ENCODE data around the gene EIF2S1.
"Not testable (repeated sequence)": the region's sequence is repeated elsewhere in the genome, so short reads cannot be mapped to it uniquely, and the experiment has no call there.

Gene EIF2S1

DNA sequence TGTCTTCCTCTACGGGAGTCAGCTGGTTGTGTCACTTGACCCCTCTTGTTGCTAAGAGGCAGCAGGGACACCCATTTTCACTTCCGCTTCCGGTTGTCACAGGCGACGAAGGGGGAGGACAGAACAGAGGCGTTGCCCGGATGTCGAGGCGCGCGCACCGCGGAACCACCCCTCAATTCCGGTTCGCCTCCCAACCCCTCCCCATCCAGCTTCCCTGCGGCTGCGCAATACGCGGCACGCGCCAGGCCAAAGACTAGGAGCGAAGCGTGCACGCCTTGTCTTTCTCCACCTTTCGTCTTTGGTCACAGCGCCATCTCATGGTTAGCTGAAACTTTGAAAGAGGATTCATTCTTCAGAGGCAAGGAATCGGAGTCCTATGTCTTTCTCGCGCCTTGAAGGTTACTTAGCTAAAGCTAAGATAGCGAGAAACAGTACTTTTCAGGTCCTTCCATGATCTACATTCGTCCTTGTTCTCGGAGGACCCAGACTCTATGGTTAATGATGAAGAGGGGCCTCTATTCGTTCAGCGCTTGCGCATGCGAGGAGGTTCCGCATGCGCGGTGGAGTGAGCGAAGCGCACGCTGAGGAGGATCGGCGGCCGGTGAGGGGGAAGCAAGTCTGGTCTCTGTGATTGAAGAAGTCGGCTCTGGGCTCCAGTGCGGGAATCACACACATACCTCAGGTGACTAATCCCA lies at the start of gene EIF2S1, which contains the start of gene ATP6V1D:
TSS of gene EIF2S1 (plus strand) at position 554 of the 695 bp plus-strand sequence. CDS start 4,440 bp downstream, outside the sequence.
TSS of gene ATP6V1D (minus strand) at position 30 of the 695 bp plus-strand sequence. CDS start 106 bp downstream, outside the sequence.
- H3K4me1 Mint-ChIP-seq, result peaks cover 61% of the 10 kb centered on the region
- peak within 1 kb of the TSS; percentile 95 to 96 for H3K4me3 Mint-ChIP-seq
- peak; percentile 99 to 100 for DNase-seq
- ATAC-seq, result peak; percentile 95
- peak within 1 kb of the TSS; percentile 97 to 99 for H3K27ac Mint-ChIP-seq
- H3K9me3 Mint-ChIP-seq, result no peaks in the 10 kb centered on the region
- no peaks in the 10 kb centered on the region for H3K27me3 Mint-ChIP-seq

DNA sequence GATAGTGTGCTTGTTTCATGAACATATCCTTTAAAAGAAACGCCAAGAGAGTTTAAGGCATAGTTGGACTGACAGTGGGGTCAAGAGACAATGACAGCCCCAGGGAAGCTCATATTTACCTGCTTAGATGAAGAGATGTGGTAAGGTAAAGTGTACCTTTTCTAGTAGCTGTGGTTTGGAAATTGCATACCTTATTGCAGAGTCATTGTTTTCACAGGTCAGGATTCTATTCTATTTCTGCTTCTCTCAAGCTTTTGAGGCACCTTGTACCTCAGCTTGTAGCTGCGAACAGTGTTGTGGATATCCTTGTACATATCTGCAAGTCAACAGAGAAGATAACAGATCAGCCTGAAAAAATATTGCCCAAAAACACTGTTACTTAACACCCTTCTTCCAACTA lies 48.3 kb upstream of the EIF2S1 start:
- no peak for ATAC-seq
- Mint-ChIP-seq H3K9me3 (no peaks in the 10 kb centered on the region), H3K4me1 (no peaks in the 10 kb centered on the region), H3K27ac (no peak overlapping the region), H3K4me3 (no peak overlapping the region), H3K27me3 (no peaks in the 10 kb centered on the region)
- DNase-seq, result no peak

DNA sequence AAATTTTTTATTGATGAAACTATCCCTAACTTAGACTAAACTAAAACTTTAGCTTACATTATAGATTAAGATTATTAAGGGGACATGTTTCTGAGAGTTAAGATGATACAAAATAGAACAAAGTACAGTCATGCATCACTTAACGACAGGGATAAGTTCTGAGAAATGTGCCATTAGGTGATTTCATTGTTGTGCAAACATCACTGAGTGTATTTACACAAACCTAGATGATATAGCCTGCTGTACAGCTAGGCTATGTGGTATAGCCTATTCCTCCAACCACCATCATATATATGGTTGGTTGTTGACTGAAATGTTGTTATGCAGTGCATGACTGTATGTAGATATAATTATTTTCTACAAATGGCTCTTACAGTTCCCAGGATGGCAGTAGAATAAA lies 47.0 kb upstream of the EIF2S1 start:
- H3K4me1 Mint-ChIP-seq, result no peaks in the 10 kb centered on the region
- H3K4me3 Mint-ChIP-seq, result no peak overlapping the region
- DNase-seq, result no peak
- ATAC-seq, result no peak
- H3K27me3 Mint-ChIP-seq, result no peaks in the 10 kb centered on the region
- H3K27ac Mint-ChIP-seq, result no peak overlapping the region
- no peaks in the 10 kb centered on the region for H3K9me3 Mint-ChIP-seq

DNA sequence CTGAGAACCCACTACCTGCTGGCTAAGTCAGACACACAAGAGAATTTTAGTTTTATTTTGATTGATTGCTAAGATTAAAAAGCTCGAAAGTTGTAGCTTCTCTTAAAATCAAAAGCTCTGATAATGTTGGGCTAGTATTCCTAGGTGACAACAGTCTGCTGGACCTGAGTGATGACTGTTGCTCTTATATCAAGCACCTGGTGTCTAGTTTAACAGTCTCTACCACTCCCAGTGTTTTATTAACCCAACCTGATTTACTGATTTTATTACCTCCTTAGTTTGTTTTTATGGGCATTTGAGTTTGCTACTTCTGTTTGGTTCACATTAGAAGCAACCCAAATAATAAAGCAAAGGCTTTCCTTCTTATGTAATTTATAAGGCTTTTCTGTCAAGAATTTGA lies 42.3 kb upstream of the EIF2S1 start:
- no peak for DNase-seq
- Mint-ChIP-seq H3K9me3 (no peaks in the 10 kb centered on the region), H3K27ac (no peak overlapping the region), H3K4me3 (no peak overlapping the region), H3K27me3 (no peaks in the 10 kb centered on the region), H3K4me1 (no peaks in the 10 kb centered on the region)
- no peak for ATAC-seq

DNA sequence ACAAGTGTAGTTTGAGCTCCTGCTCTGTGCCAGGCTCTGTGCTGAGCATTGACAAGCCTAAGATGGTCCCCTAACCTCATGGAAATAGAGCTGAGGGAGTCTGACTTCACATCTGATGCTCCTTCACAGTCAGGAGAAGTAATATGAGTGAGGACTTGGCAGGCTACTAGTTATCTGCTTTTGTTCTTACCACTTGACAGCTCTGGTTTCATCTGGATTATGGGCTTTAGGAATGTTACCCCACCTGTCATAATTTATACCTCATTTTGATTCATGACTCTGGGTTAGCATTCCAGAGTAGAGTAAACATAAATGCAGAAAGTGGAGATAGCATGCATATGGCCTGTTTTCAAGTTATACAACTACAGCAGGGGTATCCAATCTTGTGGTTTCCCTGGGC lies 41.0 kb upstream of the EIF2S1 start:
- no peaks in the 10 kb centered on the region for H3K4me1 Mint-ChIP-seq
- no peak overlapping the region for H3K4me3 Mint-ChIP-seq
- H3K9me3 Mint-ChIP-seq, result no peaks in the 10 kb centered on the region
- no peak for ATAC-seq
- peak overlapping the region in 1 of 2 donors; percentile 80 for H3K27ac Mint-ChIP-seq
- H3K27me3 Mint-ChIP-seq, result no peaks in the 10 kb centered on the region
- no peak for DNase-seq

DNA sequence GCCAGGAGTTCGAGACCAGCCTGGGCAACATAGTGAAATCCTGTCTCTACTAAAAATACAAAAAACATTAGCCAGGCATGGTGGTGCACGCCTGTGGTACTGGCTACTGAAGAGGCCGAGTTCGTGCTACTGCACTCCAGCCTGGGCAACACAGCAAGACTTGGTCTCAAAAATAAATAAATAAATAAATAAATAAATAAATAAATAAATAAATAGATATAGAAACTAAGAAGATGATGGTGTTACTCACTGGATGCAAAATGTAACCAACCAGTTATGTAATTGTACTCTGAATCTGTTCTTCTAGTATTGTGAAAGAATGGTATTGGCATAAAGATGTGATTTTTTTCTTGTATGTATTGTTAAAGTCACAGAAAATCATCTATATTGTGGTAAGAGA lies 30.5 kb upstream of the EIF2S1 start:
- not testable (repeated sequence) for ATAC-seq, H3K4me3 Mint-ChIP-seq, H3K27ac Mint-ChIP-seq, DNase-seq, H3K9me3 Mint-ChIP-seq, H3K27me3 Mint-ChIP-seq, H3K4me1 Mint-ChIP-seq

DNA sequence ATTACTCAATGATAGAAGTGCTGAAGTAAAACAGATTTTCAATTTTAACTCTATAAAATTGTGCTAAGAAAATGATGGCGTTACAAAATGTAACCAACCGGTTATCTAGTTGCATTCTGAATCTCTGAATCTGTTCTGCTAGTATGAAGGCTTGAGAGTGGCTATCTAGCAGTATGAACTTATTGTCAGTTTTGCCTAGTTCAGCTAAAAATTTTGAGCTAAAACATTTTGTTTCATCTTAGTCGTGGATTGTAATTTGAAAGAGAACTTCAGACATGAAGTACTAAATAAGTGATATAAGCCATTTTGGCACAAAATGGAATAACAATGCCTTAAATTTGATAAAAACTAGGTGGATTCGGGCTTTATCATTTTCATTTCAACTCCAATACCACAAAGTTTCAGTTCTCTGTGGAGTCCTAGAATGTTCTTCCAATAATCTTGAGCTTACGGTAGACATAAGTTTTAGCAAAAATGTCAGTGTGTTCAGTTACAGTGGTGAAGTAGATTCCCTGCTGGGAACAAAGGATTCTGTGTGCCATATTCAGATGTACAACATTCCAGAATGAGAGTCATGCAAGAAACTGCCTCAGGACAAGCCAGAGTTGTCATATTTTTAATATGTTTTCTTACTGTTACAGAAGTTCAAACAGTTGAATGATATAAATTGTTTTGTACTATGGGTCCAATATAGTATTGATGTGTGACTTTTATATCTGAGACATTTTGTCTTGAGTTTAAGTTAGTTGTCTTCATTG lies 28.6 kb upstream of the EIF2S1 start:
- no peaks in the 10 kb centered on the region for H3K27me3 Mint-ChIP-seq
- H3K4me3 Mint-ChIP-seq, result no peak overlapping the region
- H3K27ac Mint-ChIP-seq, result no peak overlapping the region
- H3K9me3 Mint-ChIP-seq, result no peaks in the 10 kb centered on the region
- no peak for DNase-seq
- no peak for ATAC-seq
- H3K4me1 Mint-ChIP-seq, result no peaks in the 10 kb centered on the region

DNA sequence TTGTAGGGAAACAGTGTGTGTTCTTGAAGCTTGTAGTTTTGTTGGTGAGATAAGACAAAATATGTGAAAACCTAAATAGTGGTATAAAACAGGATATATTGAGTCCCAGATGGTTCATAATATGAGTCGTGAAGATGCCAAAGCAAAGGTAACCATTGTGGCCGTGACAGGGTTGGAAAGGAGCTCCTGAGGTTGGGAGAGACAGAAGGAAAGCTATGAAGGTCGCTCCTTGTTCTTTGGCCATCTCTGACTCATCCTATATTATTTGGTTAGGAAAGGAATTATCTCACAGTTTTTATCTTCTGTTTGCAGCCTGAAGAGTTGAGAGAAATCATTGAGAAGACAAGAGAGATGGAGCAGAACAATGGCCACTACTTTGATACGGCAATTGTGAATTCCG lies 27.7 kb upstream of the EIF2S1 start:
- ATAC-seq (no peak), DNase-seq (no peak)
- no peak overlapping the region for H3K27ac Mint-ChIP-seq
- no peaks in the 10 kb centered on the region for H3K4me1 Mint-ChIP-seq
- H3K4me3 Mint-ChIP-seq, result no peak overlapping the region
- H3K9me3 Mint-ChIP-seq, result no peaks in the 10 kb centered on the region
- H3K27me3 Mint-ChIP-seq, result no peaks in the 10 kb centered on the region

DNA sequence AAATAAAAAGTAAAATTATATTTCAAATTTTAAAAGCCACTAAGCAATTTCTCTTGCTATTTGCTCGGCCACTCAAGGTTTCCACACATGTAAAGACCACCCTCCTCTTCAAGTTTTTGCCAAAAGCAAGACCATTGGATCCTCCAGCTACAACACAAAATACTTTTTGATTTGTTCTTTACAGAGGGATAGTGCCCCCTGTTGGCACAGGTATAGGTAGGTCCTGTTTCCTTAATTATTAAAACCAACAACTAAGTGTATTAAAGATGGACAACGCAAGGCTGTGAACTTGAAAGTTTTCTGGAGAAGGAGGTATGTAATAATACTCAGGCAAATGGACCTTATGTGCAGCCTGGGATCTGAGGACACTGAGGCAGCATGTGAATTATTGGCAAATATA lies 24.3 kb upstream of the EIF2S1 start:
- no peaks in the 10 kb centered on the region for H3K27me3 Mint-ChIP-seq
- no peaks in the 10 kb centered on the region for H3K9me3 Mint-ChIP-seq
- no peak overlapping the region for H3K4me3 Mint-ChIP-seq
- DNase-seq (no peak), ATAC-seq (no peak)
- no peak overlapping the region for H3K27ac Mint-ChIP-seq
- no peaks in the 10 kb centered on the region for H3K4me1 Mint-ChIP-seq

DNA sequence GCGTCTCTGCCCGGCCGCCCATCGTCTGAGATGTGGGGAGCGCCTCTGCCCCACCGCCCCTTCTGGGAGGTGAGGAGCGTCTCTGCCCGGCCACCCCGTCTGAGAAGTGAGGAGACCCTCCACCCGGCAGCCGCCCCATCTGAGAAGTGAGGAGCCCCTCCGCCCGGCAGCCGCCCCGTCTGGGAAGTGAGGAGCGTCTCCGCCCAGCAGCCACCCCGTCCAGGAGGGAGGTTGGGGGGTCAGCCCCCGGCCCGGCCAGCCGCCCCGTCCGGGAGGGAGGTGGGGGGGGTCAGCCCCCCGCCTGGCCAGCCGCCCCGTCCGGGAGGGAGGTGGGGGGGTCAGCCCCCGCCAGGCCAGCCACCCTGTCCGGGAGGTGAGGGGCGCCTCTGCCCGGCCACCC lies 18.9 kb upstream of the EIF2S1 start:
- not testable (repeated sequence) for H3K4me3 Mint-ChIP-seq, H3K27me3 Mint-ChIP-seq, H3K27ac Mint-ChIP-seq, H3K4me1 Mint-ChIP-seq, ATAC-seq, DNase-seq, H3K9me3 Mint-ChIP-seq

DNA sequence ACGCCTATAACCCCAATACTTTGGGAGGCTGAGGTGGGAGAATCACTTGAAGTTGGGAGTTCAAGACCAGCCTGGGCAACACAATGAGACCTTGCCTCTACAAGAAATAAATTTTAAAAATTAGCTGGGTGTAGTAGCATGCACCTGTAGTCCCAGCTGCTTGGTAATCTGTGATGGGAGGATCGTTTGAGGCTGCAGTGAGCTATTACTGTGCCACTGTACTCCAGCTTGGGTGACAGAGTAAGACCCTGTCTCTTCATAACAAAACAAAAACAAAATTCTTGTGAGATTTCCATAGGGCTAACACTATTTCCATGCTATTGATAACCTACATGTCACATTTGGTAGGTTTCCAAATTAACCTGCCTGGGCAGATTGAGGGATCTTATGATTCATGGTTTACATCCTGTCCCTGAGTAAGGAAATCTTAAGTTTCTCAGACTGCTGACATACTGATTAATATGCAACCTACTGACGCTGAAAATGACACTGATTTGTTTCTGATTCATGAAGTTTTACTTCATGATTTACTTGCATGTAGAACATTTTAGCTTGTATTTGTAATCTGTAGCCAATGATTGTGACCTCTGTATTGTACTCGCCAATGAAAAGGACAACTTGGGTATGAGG lies 16.4 kb upstream of the EIF2S1 start:
- ATAC-seq (no peak), DNase-seq (no peak)
- Mint-ChIP-seq H3K4me1 (no peaks in the 10 kb centered on the region), H3K27me3 (no peaks in the 10 kb centered on the region), H3K9me3 (no peaks in the 10 kb centered on the region), H3K27ac (peak overlapping the region in 1 of 2 donors; percentile 15), H3K4me3 (no peak overlapping the region)

DNA sequence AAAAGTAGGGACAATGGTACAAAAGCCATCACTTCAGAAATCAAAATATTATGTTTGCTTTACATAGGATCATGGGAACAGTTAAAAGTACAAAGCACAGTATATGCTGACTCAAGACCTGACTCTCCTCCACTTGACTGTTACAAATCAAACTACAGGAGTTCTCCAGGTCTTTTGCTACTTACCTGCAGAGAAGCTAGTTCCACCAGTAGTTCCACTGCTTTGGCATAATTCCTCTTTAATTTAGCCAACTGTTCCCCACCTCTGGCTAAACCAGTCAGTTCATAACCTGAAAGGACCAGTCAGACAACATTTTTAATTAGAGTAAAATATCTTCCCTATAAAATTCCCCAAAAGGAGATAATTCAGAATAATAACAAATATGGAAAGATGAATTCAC lies 14.5 kb upstream of the EIF2S1 start:
- H3K27ac Mint-ChIP-seq, result no peak overlapping the region
- H3K4me3 Mint-ChIP-seq, result no peak overlapping the region
- ATAC-seq (no peak), DNase-seq (no peak)
- no peaks in the 10 kb centered on the region for H3K9me3 Mint-ChIP-seq
- no peaks in the 10 kb centered on the region for H3K4me1 Mint-ChIP-seq
- H3K27me3 Mint-ChIP-seq, result no peaks in the 10 kb centered on the region

DNA sequence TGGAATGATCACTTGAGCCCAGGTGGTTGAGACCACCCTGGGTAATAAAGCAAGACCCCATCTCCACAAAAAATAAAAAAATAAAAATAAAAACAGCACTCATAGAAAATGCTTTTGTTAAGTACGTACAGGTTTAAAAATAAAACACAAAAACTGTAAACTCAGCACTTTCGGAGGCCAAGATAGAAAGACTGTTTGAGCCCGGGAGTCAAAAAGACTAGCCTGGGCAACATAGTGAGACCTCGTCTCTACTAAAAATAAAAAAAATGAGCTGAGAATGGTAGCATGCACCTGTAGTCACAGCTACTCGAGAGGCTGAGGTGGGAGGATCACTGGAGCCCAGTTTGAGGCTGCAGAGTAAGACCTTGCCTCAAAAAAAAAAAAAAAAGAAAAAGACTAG lies 8.1 kb upstream of the EIF2S1 start:
- peaks cover 6% of the 10 kb centered on the region for H3K4me1 Mint-ChIP-seq
- no peak overlapping the region for H3K27ac Mint-ChIP-seq
- ATAC-seq, result no peak
- no peaks in the 10 kb centered on the region for H3K9me3 Mint-ChIP-seq
- DNase-seq, result no peak
- no peak overlapping the region for H3K4me3 Mint-ChIP-seq
- H3K27me3 Mint-ChIP-seq, result no peaks in the 10 kb centered on the region

DNA sequence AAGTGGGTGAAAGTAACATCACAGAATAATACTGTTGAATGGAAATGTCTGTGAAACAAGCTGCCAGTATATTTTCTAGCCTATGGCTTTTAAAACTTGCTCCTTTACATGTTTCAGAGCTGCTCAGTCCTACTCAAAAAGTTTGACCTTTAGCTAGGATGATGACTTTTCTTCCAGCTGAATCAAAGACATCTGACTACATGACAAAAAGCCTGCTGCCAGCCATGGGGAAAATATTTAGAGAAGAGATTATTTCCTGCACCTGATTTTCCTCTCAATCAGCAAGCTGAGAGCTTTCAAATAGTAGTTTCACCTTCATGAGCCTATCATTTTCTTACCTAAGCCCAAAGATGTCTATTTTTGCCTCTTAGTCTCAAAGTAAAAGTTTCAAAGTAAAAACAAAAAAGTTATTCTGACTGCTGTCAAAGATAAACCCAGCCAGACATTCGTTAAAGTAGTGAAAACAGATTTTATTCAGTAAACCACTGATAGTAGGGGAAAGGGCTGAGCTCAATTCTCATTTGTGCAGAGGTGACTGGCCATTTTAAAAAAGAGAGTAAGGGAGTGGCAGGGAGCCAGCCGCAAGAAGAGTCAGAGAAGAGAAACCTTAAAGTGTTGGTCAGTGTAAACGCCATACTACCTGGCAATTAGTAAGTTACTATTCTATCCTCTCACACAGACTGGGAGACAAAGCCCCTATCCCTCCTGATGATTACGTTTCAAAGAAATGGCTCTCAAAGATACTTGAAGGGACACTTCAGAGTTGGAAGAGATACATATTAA lies 2.8 kb upstream of the EIF2S1 start:
- no peaks in the 10 kb centered on the region for H3K9me3 Mint-ChIP-seq
- DNase-seq, result no peak
- H3K4me3 Mint-ChIP-seq, result peak overlapping the region in 1 of 2 donors; percentile 37
- H3K27ac Mint-ChIP-seq, result peak overlapping the region; percentile 22 to 91
- peaks cover 35% of the 10 kb centered on the region for H3K4me1 Mint-ChIP-seq
- H3K27me3 Mint-ChIP-seq, result no peaks in the 10 kb centered on the region
- no peak for ATAC-seq

DNA sequence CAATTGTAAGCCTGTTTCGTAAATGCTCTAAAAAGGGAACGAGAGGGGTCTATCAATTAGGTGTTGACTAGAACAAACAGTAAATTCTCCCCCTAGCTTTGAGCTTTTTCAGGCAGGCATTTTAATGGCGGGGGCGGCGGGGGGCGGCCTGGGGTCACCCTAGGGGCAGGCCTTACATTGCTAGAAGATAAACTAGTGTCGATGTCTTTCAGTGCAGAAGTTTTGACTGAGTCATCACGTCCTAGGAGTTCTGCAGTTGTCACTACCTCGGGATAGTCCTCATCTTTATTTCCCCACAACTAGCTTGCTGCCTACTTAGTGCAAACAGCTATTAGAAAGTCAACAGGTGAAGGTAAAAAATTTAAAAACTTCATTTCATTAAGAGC lies 2.2 kb upstream of the EIF2S1 start:
- ATAC-seq, result no peak
- Mint-ChIP-seq H3K9me3 (no peaks in the 10 kb centered on the region), H3K4me3 (peak overlapping the region; percentile 95 to 96), H3K27me3 (no peaks in the 10 kb centered on the region), H3K27ac (no peak overlapping the region), H3K4me1 (peaks cover 41% of the 10 kb centered on the region)
- DNase-seq, result no peak

Measured in stimulated activated naive CD8-positive, alpha-beta T cell treated with anti-CD3 and anti-CD28 coated beads, Interleukin-15, amount 100 ng/mL, for 72 hours (primary cell).